ENCODE measurements around the gene FHOD1.

DNA sequence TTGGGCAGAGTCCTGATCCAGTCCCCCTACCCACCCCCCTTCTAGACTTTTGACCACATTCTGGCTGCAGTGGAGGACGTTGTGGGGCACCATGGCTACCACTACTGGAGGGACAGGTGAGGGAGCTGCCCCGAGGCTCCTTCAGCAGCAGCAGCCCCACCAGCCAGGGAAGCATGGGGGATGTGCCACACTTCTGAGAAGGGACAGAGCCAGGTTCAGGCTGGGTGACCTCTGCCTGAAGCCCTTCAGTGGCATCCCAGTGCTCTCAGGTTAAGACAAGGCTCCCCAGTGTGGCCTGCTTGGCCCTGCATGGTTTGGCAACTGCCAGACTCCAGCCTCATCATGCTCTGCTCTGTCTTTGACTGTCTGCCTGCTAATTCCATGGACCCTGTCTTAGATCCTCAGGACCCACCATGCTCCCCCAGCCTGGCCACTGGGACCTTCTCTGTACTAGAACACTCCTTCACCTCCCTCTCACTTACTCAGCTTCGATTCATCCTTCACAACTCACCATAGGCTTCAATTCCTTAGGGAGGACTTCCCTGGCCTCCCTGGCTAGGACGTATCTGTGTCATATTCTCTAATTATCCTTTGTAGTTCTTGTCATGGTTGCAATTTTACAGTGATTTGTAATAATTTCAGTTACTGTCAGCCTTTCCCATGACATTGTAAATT is 10.3 kb upstream of the FHOD1 start:
- TF ChIP-seq CTCF (IDR thresholded peaks at IDR 0.05 in 8 of 11, conservative IDR thresholded peaks at IDR 0.05 in 3 of 11) = no peak
- TF ChIP-seq POLR2A (IDR thresholded peaks at IDR 0.05) = no peak
- TF ChIP-seq POLR2AphosphoS5 (IDR thresholded peaks at IDR 0.05) = no peak

Data from spleen (tissue), 7 donors.